A673 (cell line): ENCODE data around the gene HIBADH.

Experiments used
- EZH2 ChIP-seq: fragments of 200-600 bp; sonication (generic); IDR thresholded peaks from 2 replicates; pipeline ENCODE4 v1.6.1; 2017; ENCODE audit warnings: borderline replicate concordance, low read depth, mild to moderate bottlenecking, mixed read lengths, antibody characterized with exemption, low read length; ENCODE audit not compliant: poor library complexity, severe bottlenecking
- TF ChIP-seq, protein P1 (sequence below): fragments of 300-800, 200-600 bp; sonication (generic); conservative IDR thresholded peaks from 2 replicates; pipeline ENCODE4 v1.5.1; 2017; ENCODE audit warnings: low read depth, mild to moderate bottlenecking, antibody characterized with exemption, low read length, moderate library complexity, mixed read lengths

- TF ChIP-seq, protein P1, sequence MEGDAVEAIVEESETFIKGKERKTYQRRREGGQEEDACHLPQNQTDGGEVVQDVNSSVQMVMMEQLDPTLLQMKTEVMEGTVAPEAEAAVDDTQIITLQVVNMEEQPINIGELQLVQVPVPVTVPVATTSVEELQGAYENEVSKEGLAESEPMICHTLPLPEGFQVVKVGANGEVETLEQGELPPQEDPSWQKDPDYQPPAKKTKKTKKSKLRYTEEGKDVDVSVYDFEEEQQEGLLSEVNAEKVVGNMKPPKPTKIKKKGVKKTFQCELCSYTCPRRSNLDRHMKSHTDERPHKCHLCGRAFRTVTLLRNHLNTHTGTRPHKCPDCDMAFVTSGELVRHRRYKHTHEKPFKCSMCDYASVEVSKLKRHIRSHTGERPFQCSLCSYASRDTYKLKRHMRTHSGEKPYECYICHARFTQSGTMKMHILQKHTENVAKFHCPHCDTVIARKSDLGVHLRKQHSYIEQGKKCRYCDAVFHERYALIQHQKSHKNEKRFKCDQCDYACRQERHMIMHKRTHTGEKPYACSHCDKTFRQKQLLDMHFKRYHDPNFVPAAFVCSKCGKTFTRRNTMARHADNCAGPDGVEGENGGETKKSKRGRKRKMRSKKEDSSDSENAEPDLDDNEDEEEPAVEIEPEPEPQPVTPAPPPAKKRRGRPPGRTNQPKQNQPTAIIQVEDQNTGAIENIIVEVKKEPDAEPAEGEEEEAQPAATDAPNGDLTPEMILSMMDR: no peak
- no peak for TF ChIP-seq EZH2
Measured at GRCh38 chr7:27712217-27712616, 49.5 kb upstream of the HIBADH start.
